Fibroblast of skin of right biceps (primary cell): Measurements from ENCODE around the gene LRRC8A.
"Not testable (repeated sequence)": the region's sequence is repeated elsewhere in the genome, so short reads cannot be mapped to it uniquely, and the experiment has no call there.

Experiments
- DNase-seq: peaks from one replicate; pipeline ENCODE4 v3.0.0-alpha.2; 2013

LRRC8A gene

GRCh38 chr9:128881884-128882676 lies at the start of gene LRRC8A, which contains the start of gene KYAT1:
TSS of gene LRRC8A (plus strand) at chr9:128882133. CDS start at chr9:128907165, 25,032 bp downstream.
TSS of gene KYAT1 (minus strand) at chr9:128881950. CDS start at chr9:128845405, 36,545 bp downstream.
- peak; percentile 96 for DNase-seq

DNA sequence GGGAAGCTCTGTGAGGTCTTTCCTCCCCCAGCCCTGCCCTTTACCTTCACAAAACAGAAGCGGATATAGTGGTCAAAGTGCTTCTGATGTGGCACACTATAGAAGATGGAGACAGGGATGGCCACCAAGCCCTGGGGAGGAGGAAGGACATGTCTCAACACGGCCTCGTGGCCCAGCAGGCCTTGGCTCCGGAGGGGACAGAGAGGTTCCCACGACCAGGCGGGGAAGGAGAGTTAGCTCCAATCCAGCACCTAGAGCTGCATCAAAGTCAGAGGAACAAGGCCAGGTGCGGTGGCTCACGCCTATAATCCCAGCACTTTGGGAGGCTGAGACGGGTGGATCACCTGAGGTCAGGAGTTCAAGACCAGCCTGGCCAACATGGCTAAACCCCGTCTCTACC lies 48.2 kb upstream of the LRRC8A start:
- no peak for DNase-seq

DNA sequence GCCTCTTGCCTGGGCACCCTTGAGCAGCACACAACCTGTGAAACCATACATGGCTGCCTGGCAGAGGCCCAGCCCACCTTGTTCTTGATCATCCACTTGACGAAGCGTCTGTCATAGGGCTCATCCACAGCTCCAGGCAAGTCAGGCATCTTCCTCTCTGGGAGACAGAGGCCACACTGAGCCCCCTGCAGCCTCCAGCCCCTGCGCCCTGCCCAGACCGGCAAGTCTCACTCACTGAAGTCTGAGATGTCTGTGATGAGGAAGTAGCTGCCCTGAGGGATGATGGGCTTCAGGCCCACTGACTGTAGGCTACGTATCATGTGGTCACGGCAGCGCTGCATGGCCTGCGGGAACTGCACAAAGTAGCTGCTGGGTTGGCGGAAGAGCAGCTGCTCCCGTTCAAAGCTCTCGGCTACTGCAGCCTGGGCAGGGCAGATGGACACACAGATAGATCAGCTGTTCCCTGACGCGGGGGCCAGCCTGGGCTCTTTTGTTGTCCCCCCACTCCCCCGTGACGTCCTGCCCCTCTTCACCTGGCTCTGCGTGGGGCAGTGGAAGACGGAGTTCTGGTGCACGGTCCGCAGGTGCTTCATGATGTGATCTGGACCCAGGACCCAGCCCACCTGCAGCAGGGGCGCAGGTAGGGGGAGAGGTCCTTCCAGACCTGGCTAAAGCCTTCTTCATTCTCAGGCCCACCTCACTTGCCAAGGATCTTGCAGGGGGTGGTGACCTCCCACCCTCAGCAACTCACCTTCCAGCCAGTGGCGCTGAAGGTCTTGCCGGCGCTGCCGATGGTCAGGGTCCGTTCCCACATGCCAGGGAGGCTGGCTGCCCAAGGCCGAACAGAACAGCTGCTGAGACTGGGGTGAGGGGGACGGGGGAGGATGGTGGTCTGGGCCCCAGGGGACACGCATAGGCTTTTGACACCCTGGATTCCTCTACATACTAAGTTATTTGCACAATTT lies 46.4 kb upstream of the LRRC8A start:
- no peak for DNase-seq

DNA sequence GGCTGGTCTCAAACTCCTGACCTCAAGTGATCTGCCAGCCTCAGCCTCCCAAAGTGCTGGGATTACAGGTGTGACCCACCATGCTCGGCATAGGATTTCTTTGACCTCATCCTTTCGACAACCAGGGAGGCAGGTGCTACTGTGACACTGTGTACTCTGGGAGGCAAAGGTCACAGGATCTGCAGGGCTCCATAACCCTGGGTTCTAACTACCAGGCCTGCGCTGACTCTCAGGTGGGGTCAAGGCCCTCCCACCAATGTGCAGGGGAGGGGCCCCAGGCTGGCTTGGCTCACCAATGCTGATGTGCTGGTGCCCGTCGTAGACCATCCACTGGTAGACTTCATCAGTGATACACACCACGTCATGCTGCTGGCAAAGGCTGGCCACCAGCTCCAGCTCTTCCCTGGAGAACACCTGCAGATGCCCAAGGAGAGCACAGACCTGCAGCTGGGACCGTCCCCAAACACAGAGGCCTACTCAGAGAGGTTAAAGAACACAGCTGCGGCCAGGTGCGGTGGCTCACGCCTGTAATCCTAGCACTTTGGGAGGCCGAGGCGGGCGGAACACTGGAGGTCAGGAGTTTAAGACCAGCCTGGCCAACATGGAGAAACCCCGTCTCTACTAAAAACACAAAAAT lies 45.3 kb upstream of the LRRC8A start:
- no peak for DNase-seq

DNA sequence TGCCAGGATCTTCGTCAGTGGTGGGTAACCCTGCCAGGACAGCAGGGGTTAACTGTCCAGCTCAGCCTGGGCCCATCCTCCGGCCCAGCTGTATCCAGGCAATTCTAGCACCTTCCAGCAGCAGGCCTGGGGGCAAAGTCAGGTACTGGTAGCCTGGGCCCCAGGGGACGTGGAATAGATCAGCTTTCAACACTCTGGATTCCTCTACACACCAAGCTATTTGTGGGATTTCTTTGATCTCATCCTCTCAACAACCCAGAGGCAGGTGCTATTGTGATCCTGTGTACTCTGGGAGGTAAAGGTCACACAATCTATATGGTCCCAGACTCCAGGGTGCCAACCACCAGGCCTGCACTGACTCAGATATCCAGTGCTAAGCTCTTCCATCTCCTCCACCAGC lies 43.6 kb upstream of the LRRC8A start:
- no peak for DNase-seq

DNA sequence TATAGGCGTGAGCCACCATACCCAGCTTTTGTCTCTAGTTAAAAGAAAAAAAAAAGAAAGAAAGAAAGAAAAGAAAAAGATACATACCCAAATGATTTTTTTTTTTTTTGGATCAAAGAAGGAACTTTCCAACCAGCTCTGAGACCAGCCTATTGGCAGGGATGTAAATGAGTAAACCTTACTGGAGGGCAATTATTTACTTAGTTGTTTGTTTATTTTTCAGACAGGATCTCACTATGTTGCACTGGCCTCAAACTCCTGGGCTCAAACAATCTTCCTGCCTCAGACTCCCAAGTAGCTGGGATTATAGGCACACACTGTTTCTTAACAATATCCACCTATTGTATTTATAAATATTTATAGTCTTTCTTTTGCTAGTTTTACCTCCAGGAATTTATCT lies 41.4 kb upstream of the LRRC8A start:
- DNase-seq = no peak

- no peak for DNase-seq
Observed at GRCh38 chr9:128841694-128842492, 40.0 kb upstream of the LRRC8A start.

GRCh38 chr9:128843171-128843570 lies 38.8 kb upstream of the LRRC8A start:
- not testable (repeated sequence) for DNase-seq

DNA sequence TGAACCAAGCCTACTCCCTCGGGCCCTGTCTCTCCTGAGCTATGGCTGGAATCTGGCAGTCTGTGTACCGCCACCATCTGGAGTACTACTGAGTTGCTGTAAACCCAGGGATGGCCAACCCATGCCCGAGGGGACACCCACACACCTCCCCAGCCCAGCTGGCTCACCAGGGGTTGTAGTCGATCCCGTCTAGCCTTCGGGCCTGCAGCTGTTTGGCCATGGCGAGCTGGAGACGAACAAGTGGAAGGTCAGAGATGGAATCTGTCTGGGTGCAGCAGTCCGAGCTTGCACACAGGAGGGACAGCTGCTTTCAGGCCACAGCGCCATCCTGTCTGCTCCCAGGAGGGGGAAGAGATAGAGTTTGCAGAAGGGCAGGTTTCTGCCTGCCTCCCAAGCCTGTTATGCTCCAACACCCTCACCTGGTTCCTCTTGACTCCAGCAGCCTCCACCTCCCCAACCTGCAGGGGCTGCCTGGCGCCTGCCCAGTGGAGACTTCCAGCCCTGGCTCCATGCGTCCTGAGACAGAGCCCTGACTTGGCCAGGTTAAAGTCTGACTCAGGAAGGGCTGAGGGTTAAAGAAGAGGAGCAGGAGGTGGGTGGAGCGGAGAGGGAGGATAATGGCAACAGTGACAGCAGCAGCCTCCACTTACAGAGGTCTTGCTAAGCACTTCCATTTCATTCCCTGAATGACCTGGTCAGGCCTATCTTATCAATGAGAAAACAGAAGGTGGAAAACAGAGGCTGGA lies 36.6 kb upstream of the LRRC8A start:
- no peak for DNase-seq

GRCh38 chr9:128846680-128847030 lies 35.3 kb upstream of the LRRC8A start:
- DNase-seq = no peak

GRCh38 chr9:128847803-128848202 lies 34.1 kb upstream of the LRRC8A start:
- DNase-seq = no peak

GRCh38 chr9:128851024-128851423 lies 30.9 kb upstream of the LRRC8A start:
- DNase-seq = not testable (repeated sequence)

GRCh38 chr9:128851779-128852600 lies 29.9 kb upstream of the LRRC8A start:
- DNase-seq = peak; percentile 23

- DNase-seq = not testable (repeated sequence)
Observed at GRCh38 chr9:128852646-128853045, 29.3 kb upstream of the LRRC8A start.

DNA sequence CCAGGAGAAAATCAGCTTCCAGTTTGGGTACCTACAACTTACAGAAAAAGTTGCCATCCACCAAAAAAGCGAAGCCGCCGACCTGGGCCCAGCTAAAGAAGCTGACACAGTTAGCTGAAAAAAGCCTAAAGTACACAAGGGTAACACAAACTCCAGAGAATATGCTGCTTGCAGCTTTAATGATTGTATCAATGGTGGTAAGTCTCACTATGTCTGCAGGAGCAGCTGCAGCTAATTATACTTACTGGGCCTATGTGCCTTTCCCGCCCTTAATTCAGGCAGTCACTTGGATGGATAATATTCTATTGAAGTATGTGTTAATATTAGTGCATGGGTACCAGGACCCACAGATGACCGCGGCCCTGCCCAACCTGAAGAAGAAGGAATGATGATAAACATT lies 27.5 kb upstream of the LRRC8A start:
- not testable (repeated sequence) for DNase-seq

GRCh38 chr9:128858476-128858875 lies 23.5 kb upstream of the LRRC8A start:
- not testable (repeated sequence) for DNase-seq

GRCh38 chr9:128860937-128861336 lies 21.0 kb upstream of the LRRC8A start:
- no peak for DNase-seq

GRCh38 chr9:128861501-128861900 lies 20.4 kb upstream of the LRRC8A start:
- no peak for DNase-seq

GRCh38 chr9:128862401-128862851 lies 19.5 kb upstream of the LRRC8A start:
- DNase-seq = no peak

DNA sequence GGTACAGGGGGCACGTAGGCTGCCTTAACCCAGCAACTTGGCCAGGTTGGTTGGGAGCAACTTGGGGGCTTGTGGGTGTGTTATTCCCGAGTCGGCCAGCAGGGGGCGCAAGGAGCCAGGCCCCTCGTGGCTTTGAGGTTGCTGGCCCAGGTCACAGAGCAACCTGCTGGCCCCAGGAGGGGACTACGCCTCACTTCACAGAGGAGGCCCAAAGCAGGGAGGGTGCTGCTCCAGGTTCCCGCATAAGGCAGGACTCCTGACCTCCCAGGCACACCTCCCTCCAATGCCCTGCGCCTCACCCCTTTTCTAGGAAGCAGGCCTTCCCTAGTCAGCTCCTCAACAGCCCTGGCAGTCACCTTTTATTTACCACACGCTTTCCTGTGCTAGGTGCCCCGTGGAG lies 18.3 kb upstream of the LRRC8A start:
- peak; percentile 47 for DNase-seq
